ENCODE data around the gene KLHDC3. TPM values are rescaled to one million over a fixed set of nuclear protein-coding genes. Genes with fewer than 3 reads are reported as not detected.

KLHDC3 gene
- total RNA-seq, 4 donors from 2014 or later = 88.0 to 175 (median 98.1) TPM

DNA sequence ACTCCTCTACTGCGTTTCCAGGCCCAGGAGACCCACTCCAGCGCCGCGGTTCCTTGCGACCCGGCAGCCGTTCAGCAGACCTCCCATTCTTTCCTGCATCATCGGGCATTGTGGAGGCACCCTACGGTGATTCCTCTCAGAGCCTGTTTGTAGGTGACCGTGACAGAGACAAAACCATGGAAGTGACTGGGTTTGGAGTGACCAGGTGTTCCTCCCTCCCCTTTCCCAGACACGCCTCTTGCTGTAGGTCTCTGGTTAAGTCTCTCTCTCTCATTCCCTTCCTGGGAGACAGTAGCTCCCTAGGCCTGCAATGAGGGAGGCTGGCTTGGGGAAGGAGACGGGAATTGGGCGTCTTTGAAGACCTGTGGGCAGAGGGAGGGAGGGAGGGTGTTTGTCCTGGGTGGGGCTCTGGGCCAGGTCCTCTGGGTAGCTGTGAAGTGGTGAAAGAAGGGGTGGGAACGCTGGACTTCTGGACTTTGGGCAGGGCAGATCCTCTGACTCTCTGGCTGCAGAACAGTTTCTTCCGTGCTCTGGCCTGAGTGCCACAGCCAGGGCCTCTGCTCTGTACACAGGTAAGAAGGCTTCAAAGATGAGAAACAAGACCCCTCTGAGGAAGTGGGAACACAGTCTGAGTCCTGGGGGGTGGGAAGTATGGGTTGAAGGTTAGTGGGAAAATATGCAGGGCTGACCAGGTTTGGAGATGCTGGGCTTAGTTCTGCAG lies 46.1 kb downstream of the KLHDC3 start:
- Histone ChIP-seq H3K36me3 (peaks cover 0 to 62% (median 50%) of the 10 kb centered on the region in 4 donors), H3K9me3 (no peaks in the 10 kb centered on the region), H3K4me1 (peaks cover 20 to 40% (median 31%) of the 10 kb centered on the region in 4 donors), H3K4me3 (peak overlapping the region; percentile 65 to 83 (median 72)), H3K27me3 (no peaks in the 10 kb centered on the region), H3K27ac (replicated peaks in 1 of 4) (peak overlapping the region; percentile 85 to 92 (median 88))
- TF ChIP-seq, protein P1, sequence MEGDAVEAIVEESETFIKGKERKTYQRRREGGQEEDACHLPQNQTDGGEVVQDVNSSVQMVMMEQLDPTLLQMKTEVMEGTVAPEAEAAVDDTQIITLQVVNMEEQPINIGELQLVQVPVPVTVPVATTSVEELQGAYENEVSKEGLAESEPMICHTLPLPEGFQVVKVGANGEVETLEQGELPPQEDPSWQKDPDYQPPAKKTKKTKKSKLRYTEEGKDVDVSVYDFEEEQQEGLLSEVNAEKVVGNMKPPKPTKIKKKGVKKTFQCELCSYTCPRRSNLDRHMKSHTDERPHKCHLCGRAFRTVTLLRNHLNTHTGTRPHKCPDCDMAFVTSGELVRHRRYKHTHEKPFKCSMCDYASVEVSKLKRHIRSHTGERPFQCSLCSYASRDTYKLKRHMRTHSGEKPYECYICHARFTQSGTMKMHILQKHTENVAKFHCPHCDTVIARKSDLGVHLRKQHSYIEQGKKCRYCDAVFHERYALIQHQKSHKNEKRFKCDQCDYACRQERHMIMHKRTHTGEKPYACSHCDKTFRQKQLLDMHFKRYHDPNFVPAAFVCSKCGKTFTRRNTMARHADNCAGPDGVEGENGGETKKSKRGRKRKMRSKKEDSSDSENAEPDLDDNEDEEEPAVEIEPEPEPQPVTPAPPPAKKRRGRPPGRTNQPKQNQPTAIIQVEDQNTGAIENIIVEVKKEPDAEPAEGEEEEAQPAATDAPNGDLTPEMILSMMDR (IDR thresholded peaks at IDR 0.05) = no peak
- no peak for DNase-seq (ENCODE audit: extremely low spot score)
- WGBS = 12% methylated on average over 15 of the region's 15 CpGs
- intact Hi-C loops (cut with DNase I) = no loop called here

DNA sequence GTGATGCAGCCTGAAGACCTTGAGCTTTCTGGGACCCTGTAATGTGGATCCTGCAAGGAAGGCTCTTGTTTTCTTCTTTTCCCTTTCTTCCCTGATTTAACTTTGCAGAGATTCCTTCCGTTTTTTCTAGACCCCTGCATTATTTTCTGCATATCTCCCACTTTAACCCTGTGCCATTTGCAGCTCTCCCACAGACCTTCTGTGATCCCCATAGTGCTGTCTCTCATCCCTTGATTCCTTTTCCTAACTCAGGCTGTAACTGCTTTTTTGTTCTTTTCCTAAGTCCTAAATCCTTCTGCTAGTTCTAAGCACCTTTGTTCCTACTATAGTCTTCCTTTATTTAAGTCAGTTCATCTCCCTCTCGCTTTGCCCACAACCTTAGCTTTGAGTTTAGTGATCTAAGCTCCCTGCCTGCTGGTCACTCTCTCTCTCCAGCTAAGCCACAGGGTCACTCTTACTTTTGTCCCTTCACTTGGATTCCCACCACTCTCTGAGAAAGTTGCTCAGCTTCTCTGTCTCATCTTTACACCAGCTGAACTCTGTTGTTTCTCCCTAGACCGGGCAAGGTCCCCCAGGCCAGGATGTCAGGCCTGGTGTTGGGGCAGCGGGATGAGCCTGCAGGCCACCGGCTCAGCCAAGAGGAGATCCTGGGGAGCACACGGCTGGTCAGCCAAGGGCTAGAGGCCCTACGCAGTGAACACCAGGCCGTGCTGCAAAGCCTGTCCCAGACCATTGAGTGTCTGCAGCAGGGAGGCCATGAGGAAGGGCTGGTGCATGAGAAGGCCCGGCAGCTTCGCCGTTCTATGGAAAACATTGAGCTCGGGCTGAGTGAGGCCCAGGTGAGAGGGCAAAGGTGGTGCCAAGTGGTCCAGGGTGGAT lies 46.9 kb downstream of the KLHDC3 start:
- peaks cover 20 to 40% (median 31%) of the 10 kb centered on the region in 4 donors for H3K4me1 ChIP-seq
- no peaks in the 10 kb centered on the region for H3K27me3 ChIP-seq
- peak overlapping the region in 3 of 4 donors; percentile 65 to 76 (median 69) for H3K4me3 ChIP-seq
- no peak for TF ChIP-seq POLR2AphosphoS5 (IDR thresholded peaks at IDR 0.05)
- no peak for TF ChIP-seq EP300 (IDR thresholded peaks at IDR 0.05)
- TF ChIP-seq POLR2A (IDR thresholded peaks at IDR 0.05; ENCODE audit: low read depth) = no peak
- TF ChIP-seq, protein P1 (IDR thresholded peaks at IDR 0.05) = no peak
- DNase-seq (ENCODE audit: extremely low spot score) = no peak
- WGBS = 83% methylated on average over 12 of the region's 12 CpGs
- H3K9me3 ChIP-seq = no peaks in the 10 kb centered on the region
- H3K36me3 ChIP-seq = peaks cover 0 to 62% (median 50%) of the 10 kb centered on the region in 4 donors
- H3K27ac ChIP-seq (replicated peaks in 1 of 4) = no peak overlapping the region
- intact Hi-C loops (cut with DNase I) = no loop called here

DNA sequence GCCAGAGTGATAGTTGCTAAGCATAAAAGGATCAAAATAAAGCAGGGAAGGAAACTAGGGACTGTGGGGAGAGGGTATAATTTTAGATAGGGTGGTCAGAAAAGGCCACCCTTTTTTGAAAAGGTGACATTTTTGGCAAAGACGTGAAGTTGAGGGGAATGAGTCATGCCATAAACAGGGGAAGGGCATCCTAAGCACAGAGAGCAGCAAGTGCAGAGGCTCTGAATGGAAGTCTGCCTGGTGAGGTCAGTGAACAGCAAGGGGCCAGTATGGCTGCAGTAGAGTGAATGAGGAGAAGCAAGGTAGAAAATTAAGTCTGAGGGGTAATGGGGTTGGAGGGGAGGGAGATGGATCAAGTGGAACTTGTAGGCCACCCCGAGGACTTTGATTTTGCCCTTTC lies 47.8 kb downstream of the KLHDC3 start:
- H3K4me1 ChIP-seq = peaks cover 20 to 40% (median 31%) of the 10 kb centered on the region in 4 donors
- 65% methylated on average over 2 of the region's 2 CpGs for WGBS
- intact Hi-C loops (cut with DNase I) = no loop called here

DNA sequence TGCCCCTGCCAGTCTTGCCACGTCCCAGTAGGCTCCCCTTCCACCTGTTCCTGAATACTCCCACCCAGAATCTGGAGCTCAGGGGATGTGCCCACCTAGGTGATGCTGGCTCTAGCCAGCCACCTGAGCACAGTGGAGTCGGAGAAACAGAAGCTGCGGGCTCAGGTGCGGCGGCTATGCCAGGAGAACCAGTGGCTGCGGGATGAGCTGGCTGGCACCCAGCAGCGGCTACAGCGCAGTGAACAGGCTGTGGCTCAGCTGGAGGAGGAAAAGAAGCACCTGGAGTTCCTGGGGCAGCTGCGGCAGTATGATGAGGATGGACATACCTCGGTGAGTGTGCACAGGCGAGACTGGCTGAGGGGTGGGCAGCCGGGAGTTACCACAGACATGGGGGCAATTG lies 48.8 kb downstream of the KLHDC3 start:
- H3K36me3 ChIP-seq = peaks cover 8 to 60% (median 47%) of the 10 kb centered on the region in 4 donors
- H3K4me3 ChIP-seq = no peak overlapping the region
- 91% methylated on average over 7 of the region's 12 CpGs for WGBS
- intact Hi-C loops (cut with DNase I) = no loop called here
- H3K27me3 ChIP-seq = no peaks in the 10 kb centered on the region
- TF ChIP-seq EP300 (IDR thresholded peaks at IDR 0.05) (no peak), POLR2AphosphoS5 (IDR thresholded peaks at IDR 0.05) (no peak), POLR2A (IDR thresholded peaks at IDR 0.05; ENCODE audit: low read depth) (no peak)
- TF ChIP-seq, protein P1 (IDR thresholded peaks at IDR 0.05) = no peak
- no peak overlapping the region for H3K27ac ChIP-seq (replicated peaks in 1 of 4)
- H3K9me3 ChIP-seq = no peaks in the 10 kb centered on the region
- no peak for DNase-seq (ENCODE audit: extremely low spot score)
- H3K4me1 ChIP-seq = peaks cover 20 to 30% (median 27%) of the 10 kb centered on the region in 4 donors

More for the DNA sequence above, 47.8 kb downstream of the KLHDC3 start:
- DNase-seq (ENCODE audit: extremely low spot score) = no peak
- no peaks in the 10 kb centered on the region for H3K27me3 ChIP-seq
- H3K27ac ChIP-seq (replicated peaks in 1 of 4) = no peak overlapping the region
- peaks cover 8 to 62% (median 50%) of the 10 kb centered on the region in 4 donors for H3K36me3 ChIP-seq
- no peak overlapping the region for H3K4me3 ChIP-seq
- no peaks in the 10 kb centered on the region for H3K9me3 ChIP-seq
- TF ChIP-seq POLR2AphosphoS5 (IDR thresholded peaks at IDR 0.05) (no peak), POLR2A (IDR thresholded peaks at IDR 0.05; ENCODE audit: low read depth) (no peak)
- TF ChIP-seq, protein P1 (IDR thresholded peaks at IDR 0.05) = no peak
